Measurements from ENCODE around the gene OTUD4.

Gene OTUD4

GRCh38 chr4:145101091-145101490 lies 79.3 kb downstream of the OTUD4 start:
- DNase-seq (ENCODE audit: low read depth in 2 of 2) = peak in 1 of 2 donors; percentile 27
- H3K4me3 ChIP-seq (replicated peaks in 1 of 2; ENCODE audit: low read depth in 2 of 2, low read length in 2 of 2) = no peak overlapping the region
- TF ChIP-seq CTCF (IDR thresholded peaks at IDR 0.05; ENCODE audit: low read depth, low read length) = no peak

GRCh38 chr4:145099653-145100052 lies 80.7 kb downstream of the OTUD4 start:
- peak overlapping the region in 1 of 2 donors; percentile 83 for H3K4me3 ChIP-seq (replicated peaks in 1 of 2; ENCODE audit: low read depth in 2 of 2, low read length in 2 of 2)
- peak; percentile 21 to 42 for DNase-seq (ENCODE audit: low read depth in 2 of 2)
- TF ChIP-seq CTCF (IDR thresholded peaks at IDR 0.05; ENCODE audit: low read depth, low read length) = no peak

- peak overlapping the region; percentile 83 to 93 for H3K4me3 ChIP-seq (replicated peaks in 1 of 2; ENCODE audit: low read depth in 2 of 2, low read length in 2 of 2)
- no peak for TF ChIP-seq CTCF (IDR thresholded peaks at IDR 0.05; ENCODE audit: low read depth, low read length)
- DNase-seq (ENCODE audit: low read depth in 2 of 2) = peak; percentile 58 to 76
These were observed 81.7 kb downstream of the OTUD4 start for GRCh38 chr4:145098675-145099037.

- peak; percentile 99 for DNase-seq (ENCODE audit: low read depth in 2 of 2)
- peak within 1 kb of the TSS; percentile 83 to 93 for H3K4me3 ChIP-seq (replicated peaks in 1 of 2; ENCODE audit: low read depth in 2 of 2, low read length in 2 of 2)
- TF ChIP-seq CTCF (IDR thresholded peaks at IDR 0.05; ENCODE audit: low read depth, low read length) = peak; percentile 32
These were observed 82.3 kb downstream of the OTUD4 start, which contains the start of the genes ABCE1 and ANAPC10 for GRCh38 chr4:145097821-145098674. ABCE1 (plus strand) TSS chr4:145098311; CDS start chr4:145104413, 6,102 bp downstream. ANAPC10 (minus strand) TSS chr4:145098196; CDS start chr4:145096099, 2,097 bp downstream.

- no peak for DNase-seq (ENCODE audit: low read depth in 2 of 2)
- TF ChIP-seq CTCF (IDR thresholded peaks at IDR 0.05; ENCODE audit: low read depth, low read length) = no peak
- H3K4me3 ChIP-seq (replicated peaks in 1 of 2; ENCODE audit: low read depth in 2 of 2, low read length in 2 of 2) = peak overlapping the region; percentile 83 to 93
These were observed 83.0 kb downstream of the OTUD4 start for GRCh38 chr4:145097331-145097820.

GRCh38 chr4:145093638-145094037 lies 86.8 kb downstream of the OTUD4 start:
- DNase-seq (ENCODE audit: low read depth in 2 of 2) = no peak
- no peak for TF ChIP-seq CTCF (IDR thresholded peaks at IDR 0.05; ENCODE audit: low read depth, low read length)
- no peak overlapping the region for H3K4me3 ChIP-seq (replicated peaks in 1 of 2; ENCODE audit: low read depth in 2 of 2, low read length in 2 of 2)
